CD4-positive, alpha-beta T cell (primary cell): ENCODE data around the gene BRD3. TPM values are rescaled to one million over a fixed set of nuclear protein-coding genes. Genes with fewer than 3 reads are reported as not detected.

Experiments used
- ATAC-seq: fragments of 200-7000 bp; cut with Tn5 transposase; one replicate; pipeline ENCODE4 v1.10.0; 2022; ENCODE audit warnings: mild to moderate bottlenecking; ENCODE audit not compliant: poor library complexity
- CTCF ChIA-PET: fragments of 350-600 bp; sonication (Branson Sonifier 250); formaldehyde crosslinking; loops from one replicate; lab custom pipeline; 2021; ENCODE audit warnings: antibody characterized with exemption, inconsistent platforms; lab: Charles Lee
- POLR2A ChIA-PET: fragments of 350-600 bp; sonication (Branson Sonifier 250); formaldehyde crosslinking; loops from one replicate; lab custom pipeline; 2021; ENCODE audit warnings: antibody characterized with exemption, inconsistent platforms; lab: Charles Lee
- DNase-seq, 14 experiments: peaks; one replicate each; pipeline ENCODE4 v3.0.0-alpha.2; 2013 to 2020; ENCODE audit warnings: mixed read lengths in 2 of 14
- H3K27ac ChIP-seq, 2 donors: one replicate each; pipeline versions ENCODE4 v1.5.1 to v1.7.0; 2013; ENCODE audit warnings: low read length in 2 of 2, low read depth in 1 of 2, mild to moderate bottlenecking in 1 of 2
- H3K27me3 ChIP-seq, 2 experiments: 1 replicate in 1 of 2; 2 replicates in 1 of 2; pipeline versions ENCODE4 v1.6.1 to v1.7.0; 2013; ENCODE audit warnings: low read length in 2 of 2, control low read depth in 1 of 2, mild to moderate bottlenecking in 1 of 2, moderate library complexity in 1 of 2; ENCODE audit not compliant: insufficient read depth in 2 of 2, control insufficient read depth in 1 of 2
- H3K36me3 ChIP-seq: one replicate; pipeline ENCODE4 v1.6.1; 2013; ENCODE audit warnings: low read length, control low read depth; ENCODE audit not compliant: insufficient read depth
- H3K4me1 ChIP-seq: one replicate; pipeline ENCODE4 v1.6.1; 2013; ENCODE audit warnings: low read length, control low read depth; ENCODE audit not compliant: insufficient read depth
- H3K4me3 ChIP-seq: one replicate; pipeline ENCODE4 v1.5.1; 2013; ENCODE audit warnings: mild to moderate bottlenecking, low read length, moderate library complexity
- H3K9me3 ChIP-seq, 2 experiments: 1 replicate in 1 of 2; 2 replicates in 1 of 2; pipeline versions ENCODE4 v1.6.1 to v1.7.0; 2013; ENCODE audit warnings: low read length in 2 of 2, mild to moderate bottlenecking in 2 of 2, control low read depth in 1 of 2, moderate library complexity in 1 of 2; ENCODE audit not compliant: control insufficient read depth in 1 of 2, insufficient read depth in 1 of 2
- H3K27ac Mint-ChIP-seq: one replicate; pipeline ENCODE4 v1.8.0; 2020; ENCODE audit warnings: mixed read lengths
- H3K27me3 Mint-ChIP-seq: one replicate; pipeline ENCODE4 v1.8.0; 2021; ENCODE audit warnings: mixed read lengths
- H3K36me3 Mint-ChIP-seq: one replicate; pipeline ENCODE4 v1.8.0; 2021; ENCODE audit warnings: low read depth, mixed read lengths
- H3K4me1 Mint-ChIP-seq: one replicate; pipeline ENCODE4 v1.8.0; 2021; ENCODE audit warnings: low read depth, mixed read lengths
- H3K4me3 Mint-ChIP-seq: one replicate; pipeline ENCODE4 v1.8.0; 2020; ENCODE audit warnings: mild to moderate bottlenecking, mixed read lengths
- H3K9me3 Mint-ChIP-seq: one replicate; pipeline ENCODE4 v1.8.0; 2020; ENCODE audit warnings: mixed read lengths
- intact Hi-C, 2 experiments: fragments of 100-400 bp; cut with DNase I in 1 of 2; cut with micrococcal nuclease in 1 of 2; formaldehyde crosslinking; loops; one replicate each; pipeline versions ENCODE4 v1.15.1 to v1.9.0; 2023 to 2025; cut with DNase I, micrococcal nuclease
- total RNA-seq, 174 experiments: library from RNA in 2 of 174; stranded (reverse) in 2 of 174; gene quantifications; one replicate each; pipeline ENCODE4 v1.2.3 and lab custom pipeline; 2021 to 2026
- TF ChIP-seq, protein P1 (sequence below): fragments of 200-600 bp; IDR thresholded peaks from one replicate; pipeline ENCODE4 v1.8.0; 2022; ENCODE audit warnings: antibody characterized with exemption, mild to moderate bottlenecking

Gene BRD3
- total RNA-seq, 2 experiments from 2014 or later = 26.7 to 29.0 TPM

DNA sequence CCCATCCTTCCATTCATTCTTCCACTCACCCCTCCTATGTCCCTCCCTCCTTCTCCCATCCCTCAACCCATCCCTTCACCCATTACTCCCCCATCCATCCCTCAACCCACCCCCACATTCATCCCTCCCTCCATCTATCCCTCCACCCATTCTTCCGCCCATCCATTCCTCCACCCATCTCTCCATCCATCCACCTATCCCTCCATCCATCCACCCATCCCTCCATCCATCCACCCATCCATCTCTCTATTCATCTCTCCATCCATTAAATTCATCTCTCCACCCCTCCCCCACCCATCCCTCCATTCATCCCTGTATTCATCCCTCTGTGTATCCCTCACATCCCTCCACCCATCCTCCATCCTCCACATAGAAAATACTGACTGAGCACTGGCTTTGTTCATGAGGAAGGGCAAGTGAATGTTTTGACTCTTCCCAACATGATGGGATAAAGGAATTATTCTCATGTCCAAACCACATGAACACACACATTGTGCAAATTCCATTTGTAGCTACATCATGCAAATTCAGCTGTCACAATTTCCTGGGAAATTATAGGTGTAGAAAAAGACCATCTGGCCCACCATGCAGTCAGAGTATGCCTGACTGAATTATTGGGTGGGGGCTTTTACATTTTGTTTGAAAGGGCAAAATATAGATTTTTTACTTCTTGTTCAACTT lies 68.8 kb downstream of the BRD3 start:
- Histone ChIP-seq H3K27ac (no peak overlapping the region), H3K36me3 (no peaks in the 10 kb centered on the region), H3K4me3 (no peak overlapping the region), H3K9me3 (peaks cover 0 to 3% of the 10 kb centered on the region in 2 experiments), H3K27me3 (no peaks in the 10 kb centered on the region), H3K4me1 (peaks cover 6% of the 10 kb centered on the region)
- ATAC-seq = no peak
- H3K36me3 Mint-ChIP-seq = no peaks in the 10 kb centered on the region
- DNase-seq = no peak
- H3K4me3 Mint-ChIP-seq = no peak overlapping the region
- intact Hi-C loops = loop anchor here in 1 of 2 experiments (10.0 kb wide), 1 partner anchor 464 kb away; the partner anchor contains the start of gene ADAMTSL2
- TF ChIP-seq, protein P1, sequence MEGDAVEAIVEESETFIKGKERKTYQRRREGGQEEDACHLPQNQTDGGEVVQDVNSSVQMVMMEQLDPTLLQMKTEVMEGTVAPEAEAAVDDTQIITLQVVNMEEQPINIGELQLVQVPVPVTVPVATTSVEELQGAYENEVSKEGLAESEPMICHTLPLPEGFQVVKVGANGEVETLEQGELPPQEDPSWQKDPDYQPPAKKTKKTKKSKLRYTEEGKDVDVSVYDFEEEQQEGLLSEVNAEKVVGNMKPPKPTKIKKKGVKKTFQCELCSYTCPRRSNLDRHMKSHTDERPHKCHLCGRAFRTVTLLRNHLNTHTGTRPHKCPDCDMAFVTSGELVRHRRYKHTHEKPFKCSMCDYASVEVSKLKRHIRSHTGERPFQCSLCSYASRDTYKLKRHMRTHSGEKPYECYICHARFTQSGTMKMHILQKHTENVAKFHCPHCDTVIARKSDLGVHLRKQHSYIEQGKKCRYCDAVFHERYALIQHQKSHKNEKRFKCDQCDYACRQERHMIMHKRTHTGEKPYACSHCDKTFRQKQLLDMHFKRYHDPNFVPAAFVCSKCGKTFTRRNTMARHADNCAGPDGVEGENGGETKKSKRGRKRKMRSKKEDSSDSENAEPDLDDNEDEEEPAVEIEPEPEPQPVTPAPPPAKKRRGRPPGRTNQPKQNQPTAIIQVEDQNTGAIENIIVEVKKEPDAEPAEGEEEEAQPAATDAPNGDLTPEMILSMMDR = no peak
- POLR2A ChIA-PET = no interaction called here
- no peak overlapping the region for H3K27ac Mint-ChIP-seq
- no peaks in the 10 kb centered on the region for H3K27me3 Mint-ChIP-seq
- H3K4me1 Mint-ChIP-seq = no peaks in the 10 kb centered on the region
- CTCF ChIA-PET = no interaction called here
- H3K9me3 Mint-ChIP-seq = no peaks in the 10 kb centered on the region

DNA sequence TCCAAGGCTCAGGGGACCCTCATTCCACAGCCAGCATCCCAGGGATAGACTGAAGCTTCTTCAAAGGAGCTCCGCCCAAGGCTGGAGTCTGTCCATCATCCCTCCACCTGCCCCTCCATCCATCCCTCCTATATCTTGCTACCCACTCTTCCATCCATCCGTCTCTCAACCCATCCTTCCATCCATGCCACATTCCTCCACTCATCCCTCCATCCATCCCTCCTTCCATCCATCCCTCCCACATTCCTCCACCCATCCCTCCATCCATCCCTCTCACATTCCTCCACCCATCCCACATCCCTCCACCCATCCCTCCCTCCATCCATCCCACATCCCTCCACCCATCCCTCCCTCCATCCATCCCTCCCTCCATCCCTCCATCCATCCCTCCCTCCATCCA lies 70.2 kb downstream of the BRD3 start:
- Mint-ChIP-seq H3K36me3 (no peaks in the 10 kb centered on the region), H3K9me3 (no peaks in the 10 kb centered on the region), H3K4me3 (no peak overlapping the region), H3K27ac (no peak overlapping the region), H3K4me1 (no peaks in the 10 kb centered on the region), H3K27me3 (no peaks in the 10 kb centered on the region)
- no peak overlapping the region for H3K27ac ChIP-seq
- intact Hi-C loops = loop anchor here in 1 of 2 experiments (10.0 kb wide), 1 partner anchor 463 kb away; the partner anchor contains the start of gene ADAMTSL2
- ChIA-PET POLR2A (no interaction called here), CTCF (no interaction called here)
- DNase-seq = no peak
- no peaks in the 10 kb centered on the region for H3K27me3 ChIP-seq
- no peak for ATAC-seq
- no peaks in the 10 kb centered on the region for H3K36me3 ChIP-seq
- peaks cover 0 to 3% of the 10 kb centered on the region in 2 experiments for H3K9me3 ChIP-seq
- no peak overlapping the region for H3K4me3 ChIP-seq
- TF ChIP-seq, protein P1 = no peak
- peaks cover 19% of the 10 kb centered on the region for H3K4me1 ChIP-seq

DNA sequence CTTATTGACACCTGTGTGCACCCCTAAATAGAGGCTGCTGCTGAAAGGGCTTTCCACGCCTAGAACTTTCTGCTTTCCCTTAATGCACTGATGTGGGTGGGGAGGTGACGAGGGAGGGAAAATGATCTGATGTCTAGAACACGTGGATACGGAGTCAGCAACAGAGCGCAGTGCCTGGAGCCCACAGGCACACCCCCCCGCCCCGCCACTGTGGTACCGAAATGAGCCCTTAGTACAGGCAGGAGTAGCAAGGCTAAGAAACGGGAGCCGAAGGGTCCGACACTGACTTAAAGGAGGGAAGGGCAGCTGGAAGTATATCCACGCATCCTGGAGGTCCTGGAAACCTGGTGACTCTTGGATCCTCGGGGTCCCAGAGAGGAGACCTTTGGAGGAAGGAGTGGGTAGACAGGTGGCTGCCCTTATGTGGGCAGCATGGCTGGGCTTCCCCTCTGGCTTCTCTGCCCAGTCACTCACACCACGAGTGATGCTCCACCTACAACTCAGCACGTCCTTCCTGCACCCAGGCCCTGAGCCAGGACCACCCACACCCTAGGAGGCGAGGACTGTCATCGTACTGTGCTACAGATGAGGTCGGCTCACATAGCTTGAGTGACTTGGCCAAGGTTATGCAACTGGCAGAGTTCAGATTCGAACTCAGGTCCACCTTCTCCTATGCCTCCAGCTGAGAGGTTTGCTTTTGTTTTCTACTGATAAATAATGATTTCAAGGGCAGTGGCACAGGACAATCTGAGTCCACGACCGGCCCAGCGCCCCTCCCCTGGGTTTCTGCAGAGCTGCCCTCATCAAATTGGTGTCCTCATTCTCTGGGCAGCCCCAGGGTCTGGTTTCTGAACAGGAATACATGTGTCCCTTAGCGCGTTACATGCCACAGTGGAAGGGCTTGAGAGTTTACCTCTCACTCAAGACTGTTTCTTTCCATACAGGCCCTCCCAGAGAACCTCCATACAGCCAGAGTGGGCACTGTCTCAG lies 71.0 kb downstream of the BRD3 start:
- H3K36me3 ChIP-seq = no peaks in the 10 kb centered on the region
- intact Hi-C loops = loop anchor here in 1 of 2 experiments (10.0 kb wide), 1 partner anchor 462 kb away; the partner anchor contains the start of gene ADAMTSL2
- ChIA-PET CTCF (no interaction called here), POLR2A (no interaction called here)
- Mint-ChIP-seq H3K27me3 (no peaks in the 10 kb centered on the region), H3K27ac (no peak overlapping the region), H3K4me3 (no peak overlapping the region), H3K4me1 (no peaks in the 10 kb centered on the region), H3K36me3 (no peaks in the 10 kb centered on the region), H3K9me3 (no peaks in the 10 kb centered on the region)
- no peak for ATAC-seq
- no peak overlapping the region for H3K27ac ChIP-seq
- H3K4me1 ChIP-seq = peaks cover 19% of the 10 kb centered on the region
- TF ChIP-seq, protein P1 = no peak
- DNase-seq = no peak
- H3K27me3 ChIP-seq = no peaks in the 10 kb centered on the region
- peaks cover 0 to 3% of the 10 kb centered on the region in 2 experiments for H3K9me3 ChIP-seq
- H3K4me3 ChIP-seq = no peak overlapping the region
